ENCODE data around the gene RBM18.

RBM18 gene

GRCh38 chr9:122188369-122188768, 76.3 kb downstream of the RBM18 start:
- H3K36me3 ChIP-seq: no peaks in the 10 kb centered on the region

More at GRCh38 chr9:122188369-122188768, 76.3 kb downstream of the RBM18 start:
- TF ChIP-seq Cebpa-rat (IDR thresholded peaks at IDR 0.05): no peak
- H4K20me1 ChIP-seq: no peaks in the 10 kb centered on the region
- H3K9ac ChIP-seq: no peak overlapping the region
- no peak overlapping the region for H3K4me2 ChIP-seq
- no peak overlapping the region for H3K27ac ChIP-seq
- peaks cover 0 to 11% (median 0%) of the 10 kb centered on the region in 10 experiments; a peak in 4 of 20 replicates for H3K4me1 ChIP-seq
- H3K27me3 ChIP-seq: no peaks in the 10 kb centered on the region
- H3K4me3 ChIP-seq: no peak overlapping the region
- H3K9me3 ChIP-seq (replicated peaks in 1 of 11): no peaks in the 10 kb centered on the region
